ENCODE measurements around the gene RABGEF1. TPM values are rescaled to one million over a fixed set of nuclear protein-coding genes. Genes with fewer than 3 reads are reported as not detected.
"Not testable (repeated sequence)": the region's sequence is repeated elsewhere in the genome, so short reads cannot be mapped to it uniquely, and the experiment has no call there.

The RABGEF1 gene
- total RNA-seq, 1 donor from 2014 or later: 14.9 TPM

DNA sequence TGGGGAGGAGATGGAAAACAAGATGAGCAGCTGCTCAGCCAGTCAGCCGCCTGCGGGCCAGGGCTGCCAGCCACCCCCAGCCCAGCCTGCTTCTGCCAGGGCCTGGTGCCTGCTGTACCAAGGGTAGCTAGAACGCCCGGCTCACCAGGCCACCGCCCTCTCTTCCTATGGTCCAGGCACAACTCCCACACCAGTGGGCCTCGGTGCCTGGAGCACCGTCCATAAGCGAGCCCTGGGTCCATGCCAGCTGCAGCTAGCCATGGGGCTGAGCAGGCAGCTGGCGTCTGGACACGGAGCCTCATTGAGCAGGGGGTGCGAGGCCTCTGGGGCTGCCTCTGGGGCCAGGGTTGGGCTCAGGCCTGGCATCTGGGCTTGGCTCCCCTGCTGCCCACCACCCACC, 8.5 kb upstream of the RABGEF1 start:
- DNase-seq: no peak
- ATAC-seq (ENCODE audit: poor library complexity): no peak
- intact Hi-C loops (cut with DNase I): no loop called here

DNA sequence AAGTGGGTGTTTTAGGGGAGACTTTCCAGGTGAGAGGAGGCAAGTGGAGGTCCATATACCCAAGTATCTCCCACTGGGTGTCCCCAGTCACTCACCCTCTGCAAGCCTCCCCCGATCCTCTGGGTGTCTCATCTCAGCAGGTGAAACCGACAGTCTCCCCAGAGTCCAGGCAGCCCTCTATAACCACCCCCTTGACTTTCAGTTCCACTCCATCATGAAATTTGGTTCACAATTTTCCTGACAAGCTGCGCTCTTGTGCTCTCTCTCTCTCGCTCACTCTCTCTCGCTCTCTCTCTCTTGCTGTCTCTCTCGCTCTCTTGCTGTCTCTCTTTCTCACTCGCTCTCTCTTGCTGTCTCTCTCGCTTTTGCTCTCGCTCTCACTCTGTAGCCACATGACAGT, 8.1 kb upstream of the RABGEF1 start:
- intact Hi-C loops (cut with DNase I): no loop called here
- DNase-seq (no peak), ATAC-seq (ENCODE audit: poor library complexity) (no peak)

DNA sequence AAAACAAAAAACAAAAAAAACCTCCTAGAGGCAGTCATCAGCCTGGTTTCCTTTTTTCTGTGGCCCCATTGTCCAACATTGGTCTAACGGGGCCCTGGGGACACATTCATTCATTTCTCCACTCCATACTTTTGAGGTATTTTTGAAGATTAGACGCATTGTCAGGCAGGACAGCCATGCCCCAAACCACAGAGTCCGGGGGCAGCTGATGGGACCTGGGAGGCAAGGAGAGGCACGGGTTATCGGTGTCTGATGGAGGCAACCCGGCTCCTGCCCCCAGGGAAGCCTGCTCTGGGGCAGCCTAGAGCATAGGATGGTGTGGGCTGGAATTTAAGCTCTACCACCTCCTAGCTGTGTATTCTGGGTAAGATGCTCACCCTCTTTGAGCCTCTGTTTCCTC, 6.5 kb upstream of the RABGEF1 start:
- ATAC-seq (ENCODE audit: poor library complexity): no peak
- intact Hi-C loops (cut with DNase I): no loop called here
- DNase-seq: no peak

DNA sequence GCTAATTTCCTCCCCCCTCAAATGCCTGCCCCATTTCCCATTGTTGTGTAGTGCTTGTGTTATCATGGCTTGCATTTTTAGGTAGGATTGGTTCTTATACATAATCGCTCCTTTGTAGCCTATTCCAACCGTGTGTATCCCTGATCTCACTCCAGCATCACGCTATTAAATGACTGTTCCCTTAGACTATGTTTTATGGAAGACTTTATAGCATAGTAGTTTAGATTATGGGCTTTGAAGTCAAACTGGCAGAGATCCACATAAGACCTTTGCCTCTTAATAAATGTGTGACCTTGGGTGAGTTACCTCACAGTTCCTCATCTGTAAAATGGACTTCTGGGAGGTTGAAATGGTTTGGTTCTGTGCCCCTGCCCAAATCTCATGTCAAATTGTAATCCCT, 5.4 kb upstream of the RABGEF1 start:
- intact Hi-C loops (cut with DNase I): no loop called here
- ATAC-seq (ENCODE audit: poor library complexity): no peak
- no peak for DNase-seq

DNA sequence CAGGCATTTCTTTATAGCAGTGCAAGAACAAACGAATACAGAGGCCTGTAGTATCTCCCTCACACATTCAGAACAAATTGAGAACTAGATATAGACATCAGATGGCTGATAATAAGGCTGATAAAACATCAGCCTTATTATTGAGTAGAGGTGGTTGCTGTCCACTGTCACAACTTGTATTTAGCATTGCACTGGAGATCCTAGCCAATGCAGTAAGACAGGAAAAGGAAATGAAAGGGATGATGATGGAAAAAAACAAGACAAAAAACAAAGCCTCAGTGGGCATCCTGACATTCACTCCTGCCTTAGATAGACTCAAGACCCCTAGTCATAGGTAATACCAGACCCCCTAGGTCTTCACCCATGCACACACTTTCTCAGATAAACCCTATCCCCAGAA, 4.7 kb upstream of the RABGEF1 start:
- DNase-seq: no peak
- ATAC-seq (ENCODE audit: poor library complexity): no peak
- intact Hi-C loops (cut with DNase I): no loop called here

DNA sequence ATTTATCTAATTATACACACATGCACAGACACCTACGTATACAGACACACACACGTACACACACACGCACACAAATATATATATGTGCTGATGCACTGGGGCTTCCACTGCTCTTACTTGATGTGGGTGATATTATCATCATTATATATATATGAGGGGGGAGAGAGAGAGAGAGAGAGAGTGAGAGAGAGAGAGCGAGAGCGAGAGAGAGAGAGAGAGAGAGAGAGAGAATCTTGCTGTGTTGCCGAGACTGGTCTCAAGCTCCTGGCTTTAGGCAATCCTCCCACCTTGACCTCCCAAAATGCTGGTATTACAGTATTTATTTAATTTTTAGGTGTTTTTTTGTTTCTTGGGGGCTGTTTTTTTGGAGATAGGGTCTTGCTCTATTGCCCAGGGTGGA, 3.6 kb upstream of the RABGEF1 start:
- ATAC-seq (ENCODE audit: poor library complexity) (no peak), DNase-seq (no peak)
- intact Hi-C loops (cut with DNase I): no loop called here

DNA sequence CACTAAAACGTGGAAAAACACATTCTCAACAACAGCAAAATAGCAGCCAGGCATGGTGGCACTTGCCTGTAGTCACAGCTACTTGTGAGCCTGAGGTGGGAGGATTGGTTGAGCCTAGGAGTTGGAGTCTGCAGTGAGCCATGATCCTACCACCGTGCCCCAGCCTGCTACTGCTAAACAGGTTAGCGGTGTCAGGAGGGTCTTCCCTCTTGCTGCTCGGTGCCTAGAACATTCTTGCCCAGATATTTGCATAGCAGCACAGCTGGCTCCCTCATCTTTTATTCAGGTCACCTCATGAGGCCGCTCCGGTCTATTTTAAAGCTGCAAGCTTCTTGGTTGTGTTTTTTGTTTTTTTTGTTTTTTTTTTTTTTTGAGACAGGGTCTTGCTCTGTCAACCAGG, 2.9 kb upstream of the RABGEF1 start:
- intact Hi-C loops (cut with DNase I): no loop called here
- no peak for DNase-seq
- ATAC-seq (ENCODE audit: poor library complexity): no peak

DNA sequence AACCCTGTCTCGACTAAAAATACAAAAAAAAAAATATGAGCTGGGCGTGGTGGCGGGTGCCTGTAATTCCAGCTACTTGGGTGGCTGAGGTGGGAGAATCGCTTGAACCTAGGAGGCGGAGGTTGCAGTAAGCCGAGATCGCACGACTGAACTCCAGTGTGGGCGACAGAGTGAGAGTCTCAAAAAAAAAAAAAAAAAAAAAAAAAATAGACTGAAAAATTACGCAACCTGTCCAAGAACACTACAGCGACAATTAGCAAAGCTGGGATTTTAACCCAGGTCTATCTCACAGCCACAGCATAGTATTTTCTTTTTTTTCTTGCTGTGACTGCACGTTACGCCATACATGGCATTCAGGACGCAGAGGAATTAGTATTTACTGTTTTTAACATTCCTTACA, 1.1 kb upstream of the RABGEF1 start:
- no peak for DNase-seq
- intact Hi-C loops (cut with DNase I): no loop called here

DNA sequence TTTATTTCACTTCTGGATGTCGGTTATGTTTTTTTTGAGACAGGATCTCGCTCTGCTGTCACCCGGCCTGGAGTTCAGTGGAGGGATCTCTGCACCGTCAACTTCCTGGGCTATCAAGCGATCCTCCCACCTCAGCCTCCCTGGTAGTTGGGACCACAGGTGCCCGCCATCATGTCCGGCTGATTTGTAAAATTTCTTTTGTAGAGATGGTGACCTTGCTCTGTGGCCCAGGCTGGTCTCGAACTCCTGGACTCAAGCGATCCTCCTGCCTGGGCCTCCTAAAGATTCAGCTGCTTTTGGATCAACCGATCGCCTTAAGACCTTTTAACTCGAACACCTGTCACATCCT, 606 bp upstream of the RABGEF1 start:
- intact Hi-C loops (cut with DNase I): no loop called here
- ATAC-seq (ENCODE audit: poor library complexity) (no peak), DNase-seq (no peak)

More for the DNA sequence above, 1.1 kb upstream of the RABGEF1 start:
- no peak for ATAC-seq (ENCODE audit: poor library complexity)

DNA sequence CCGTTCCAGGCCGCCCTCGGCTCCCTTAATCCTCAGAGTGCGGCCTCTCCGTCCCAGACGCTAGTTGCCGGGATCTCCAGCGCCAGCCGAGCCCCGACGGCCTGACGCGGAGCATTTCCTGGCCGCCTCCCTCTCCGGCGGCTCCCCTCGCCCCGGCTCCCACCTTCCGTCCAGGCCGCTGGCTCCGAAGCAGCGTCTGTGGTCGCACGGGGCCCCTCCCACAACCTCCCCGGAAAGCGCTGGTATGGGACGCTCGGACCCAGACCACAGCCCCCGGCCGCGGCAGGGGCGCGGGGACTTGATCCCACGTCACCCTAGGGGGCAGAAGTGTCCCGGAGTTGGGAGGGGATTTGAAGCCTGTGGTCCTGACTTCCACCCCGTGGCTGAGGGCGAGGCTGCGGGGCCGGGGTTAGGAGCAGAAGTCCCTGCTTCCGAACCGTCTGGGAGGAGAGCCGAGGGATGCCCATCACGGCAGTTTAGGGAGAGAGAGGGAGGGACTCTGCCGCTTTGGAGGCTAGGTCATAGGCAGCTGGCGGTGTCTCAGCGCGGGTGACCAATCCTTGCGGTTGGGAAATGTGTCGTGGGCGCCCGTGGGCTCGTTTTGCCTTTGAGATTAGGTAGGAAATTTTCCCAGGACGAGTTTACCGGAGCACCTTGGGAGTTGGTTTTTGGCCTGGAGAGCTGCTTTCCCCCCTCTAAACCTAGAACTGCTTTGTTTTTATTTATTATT, 612 bp downstream of the RABGEF1 start:
- intact Hi-C loops (cut with DNase I); DNase-seq: not testable (repeated sequence)
- ATAC-seq (ENCODE audit: poor library complexity): peak; percentile 61

DNA sequence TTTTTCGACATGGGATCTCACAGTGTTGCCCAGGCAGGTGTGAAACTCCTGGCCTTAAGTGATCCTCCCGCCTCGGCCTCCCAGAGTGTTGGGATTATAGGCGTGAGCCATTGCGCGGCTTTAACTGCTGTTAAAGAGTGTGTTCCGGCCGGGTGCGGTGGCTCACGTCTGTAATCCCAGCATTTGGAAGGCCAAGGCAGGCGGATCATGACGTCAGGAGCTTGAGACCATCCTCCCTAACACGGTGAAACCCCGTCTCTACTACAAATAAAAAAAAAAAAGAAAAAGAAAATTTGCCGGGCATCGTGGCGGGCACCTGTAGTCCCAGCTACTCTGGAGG, 1.1 kb downstream of the RABGEF1 start:
- DNase-seq: no peak
- intact Hi-C loops (cut with DNase I): no loop called here
- ATAC-seq (ENCODE audit: poor library complexity): no peak

DNA sequence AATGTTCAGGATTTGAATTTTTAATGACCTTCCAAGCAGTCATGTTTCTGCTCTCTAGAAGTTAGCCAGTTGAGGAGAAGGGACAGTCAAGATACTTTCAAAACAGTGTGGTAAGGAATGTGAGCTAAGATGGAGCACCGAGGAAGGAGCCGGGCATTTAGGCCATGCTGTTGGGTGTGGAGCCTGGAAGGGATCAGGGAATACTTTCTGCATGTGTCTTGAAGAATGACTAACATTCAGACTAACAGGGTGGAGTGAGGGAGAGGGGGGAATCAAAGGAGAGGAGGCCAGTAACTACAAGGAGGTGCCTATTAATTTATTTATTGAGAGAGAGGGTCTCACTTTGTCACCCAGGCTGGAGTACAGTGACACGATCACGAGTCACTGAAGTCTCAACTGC, 1.8 kb downstream of the RABGEF1 start:
- intact Hi-C loops (cut with DNase I); DNase-seq; ATAC-seq (ENCODE audit: poor library complexity): not testable (repeated sequence)

DNA sequence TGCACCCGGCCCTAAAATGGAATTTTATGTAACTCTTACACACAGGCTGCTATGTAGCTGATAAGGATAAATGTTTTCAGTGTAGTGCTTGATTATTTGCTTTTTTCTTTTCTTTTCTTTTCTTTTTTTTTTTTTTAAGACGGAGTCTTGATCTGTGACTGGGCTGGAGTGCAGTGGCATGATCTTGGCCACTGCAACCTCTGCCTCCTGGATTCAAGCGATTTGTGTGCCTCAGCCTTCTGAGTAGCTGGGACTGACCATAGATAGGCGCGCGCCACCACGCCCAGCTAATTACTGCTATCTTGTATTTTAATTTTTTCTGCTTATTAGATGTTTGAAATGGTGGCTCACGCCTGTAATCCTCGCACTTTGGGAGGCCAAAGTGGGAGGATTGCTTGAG, 3.4 kb downstream of the RABGEF1 start:
- DNase-seq (no peak), ATAC-seq (ENCODE audit: poor library complexity) (no peak)
- intact Hi-C loops (cut with DNase I): no loop called here

DNA sequence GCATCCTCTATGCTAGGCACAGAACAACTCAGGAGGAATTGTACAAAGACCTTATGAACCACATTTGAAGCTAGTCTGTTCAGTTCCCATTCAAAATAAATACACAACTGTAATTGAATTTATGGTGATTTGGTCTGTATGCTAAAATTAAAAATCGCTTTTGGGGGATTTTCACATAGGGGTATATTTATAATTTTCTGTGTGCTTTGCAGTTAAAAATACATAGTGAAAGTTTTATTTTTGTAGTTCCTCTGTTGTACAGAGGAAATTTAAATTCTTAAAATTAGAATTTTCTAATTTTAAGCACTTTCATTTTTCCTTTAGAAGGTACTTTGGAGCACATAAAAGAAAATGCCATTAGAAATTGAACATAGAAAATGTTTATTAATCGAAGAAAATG, 6.9 kb downstream of the RABGEF1 start:
- ATAC-seq (ENCODE audit: poor library complexity) (no peak), DNase-seq (no peak)
- intact Hi-C loops (cut with DNase I): no loop called here

DNA sequence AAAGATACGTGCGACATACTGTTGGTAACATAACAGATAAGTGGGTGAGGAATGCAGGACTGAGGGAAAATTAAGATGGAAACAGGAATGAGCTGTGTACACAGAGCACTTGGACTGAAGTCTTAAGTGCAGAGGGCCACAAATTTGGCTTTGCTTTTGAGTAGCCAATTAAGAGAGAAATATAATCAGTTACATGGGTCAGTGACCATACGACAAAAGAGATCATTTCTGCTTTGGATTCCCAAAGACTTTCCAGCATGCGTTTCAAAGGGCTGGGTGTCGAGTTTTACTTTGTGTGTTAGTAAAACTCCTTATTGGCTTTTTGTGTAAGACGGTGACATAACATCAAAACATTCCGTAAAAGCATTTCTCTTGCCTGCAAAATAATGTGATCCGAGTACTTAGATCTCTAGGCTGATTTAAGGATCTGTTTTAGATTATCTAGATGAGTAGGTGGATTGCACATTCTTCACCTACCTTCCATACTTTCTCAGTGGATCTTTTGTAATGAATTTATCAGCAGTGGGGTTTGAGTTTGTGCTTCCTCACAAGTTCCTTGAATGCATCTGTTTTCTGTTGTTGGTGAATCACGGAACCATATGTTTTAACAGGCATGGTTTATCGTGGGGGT, 7.5 kb downstream of the RABGEF1 start:
- DNase-seq: no peak
- ATAC-seq (ENCODE audit: poor library complexity): no peak
- intact Hi-C loops (cut with DNase I): no loop called here

DNA sequence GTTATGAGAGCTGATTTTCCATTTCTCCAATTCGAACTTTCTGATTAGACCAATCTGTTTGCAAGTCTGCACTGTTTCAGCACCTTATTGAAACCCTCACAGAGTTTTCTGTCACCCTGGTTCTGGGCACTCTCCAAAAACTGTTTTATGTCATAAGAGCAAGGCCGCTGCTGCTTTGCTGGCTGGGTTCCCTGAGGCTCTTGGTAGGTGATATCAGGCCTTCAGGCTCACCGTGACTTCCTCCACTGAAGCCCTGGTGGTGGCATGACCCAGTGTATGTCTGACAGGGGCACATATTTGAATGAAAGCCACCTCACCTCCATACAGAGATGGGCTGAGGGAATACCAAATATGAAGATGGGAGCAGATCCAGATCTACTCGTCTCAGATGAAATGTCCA, 8.3 kb downstream of the RABGEF1 start:
- peak; percentile 81 for DNase-seq
- intact Hi-C loops (cut with DNase I): no loop called here

DNA sequence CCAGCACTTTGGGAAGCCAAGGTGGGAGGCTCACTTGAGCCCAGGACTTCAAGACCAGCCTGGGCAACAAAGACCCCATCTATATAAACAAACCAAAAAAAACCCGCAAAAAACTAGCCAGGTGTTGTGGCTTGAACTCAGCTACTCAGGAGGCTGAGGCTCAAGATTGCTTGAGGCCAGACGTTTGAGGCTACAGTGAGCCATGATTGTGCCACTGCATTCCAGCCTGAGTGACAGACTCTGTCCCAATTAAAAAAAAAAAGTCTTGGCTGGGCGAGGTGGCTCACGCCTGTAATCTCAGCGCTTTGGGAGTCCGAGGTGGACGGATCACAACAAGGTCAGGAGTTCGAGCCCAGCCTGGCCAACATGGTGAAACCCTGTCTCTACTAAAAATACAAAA, 11.4 kb downstream of the RABGEF1 start:
- no peak for ATAC-seq (ENCODE audit: poor library complexity)
- intact Hi-C loops (cut with DNase I): no loop called here
- no peak for DNase-seq

More for the DNA sequence above, 8.3 kb downstream of the RABGEF1 start:
- peak; percentile 96 for ATAC-seq (ENCODE audit: poor library complexity)

DNA sequence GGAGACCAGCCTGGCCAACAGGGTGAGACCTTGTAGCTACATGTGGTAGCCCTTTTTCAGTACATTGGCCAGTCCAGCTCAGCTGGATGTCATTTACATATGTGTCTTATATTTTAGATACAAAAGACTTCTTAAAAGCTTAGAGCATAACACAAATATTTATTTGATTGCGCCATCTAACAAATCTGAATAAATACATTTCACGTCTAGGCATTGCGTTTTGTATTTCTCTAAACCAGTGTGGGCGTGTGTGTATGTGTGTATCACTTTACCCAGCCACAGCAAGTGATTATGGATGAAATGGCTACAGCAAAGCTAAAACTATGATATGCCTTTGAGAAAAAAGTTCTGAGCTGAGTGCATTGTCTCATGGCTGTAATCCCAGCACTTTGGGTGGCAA, 14.0 kb downstream of the RABGEF1 start:
- DNase-seq (no peak), ATAC-seq (ENCODE audit: poor library complexity) (no peak)
- intact Hi-C loops (cut with DNase I): no loop called here

DNA sequence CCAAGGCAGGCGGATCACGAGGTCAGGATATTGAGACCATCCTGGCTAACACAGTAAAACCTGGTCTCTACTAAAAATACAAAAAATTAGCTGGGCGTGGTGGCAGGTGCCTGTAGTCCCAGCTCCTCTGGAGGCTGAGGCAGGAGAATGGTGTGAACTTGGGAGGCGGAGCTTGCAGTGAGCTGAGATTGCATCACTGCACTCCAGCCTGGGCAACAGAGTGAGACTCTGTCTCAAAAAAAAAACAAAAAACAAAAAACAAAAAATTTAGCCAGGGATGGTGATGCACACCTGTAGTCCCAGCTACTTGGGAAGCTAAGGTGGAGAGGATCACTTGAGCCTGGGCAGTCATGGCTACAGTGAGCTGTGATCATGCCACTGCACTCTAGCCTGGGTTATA, 14.5 kb downstream of the RABGEF1 start:
- ATAC-seq (ENCODE audit: poor library complexity); intact Hi-C loops (cut with DNase I); DNase-seq: not testable (repeated sequence)

DNA sequence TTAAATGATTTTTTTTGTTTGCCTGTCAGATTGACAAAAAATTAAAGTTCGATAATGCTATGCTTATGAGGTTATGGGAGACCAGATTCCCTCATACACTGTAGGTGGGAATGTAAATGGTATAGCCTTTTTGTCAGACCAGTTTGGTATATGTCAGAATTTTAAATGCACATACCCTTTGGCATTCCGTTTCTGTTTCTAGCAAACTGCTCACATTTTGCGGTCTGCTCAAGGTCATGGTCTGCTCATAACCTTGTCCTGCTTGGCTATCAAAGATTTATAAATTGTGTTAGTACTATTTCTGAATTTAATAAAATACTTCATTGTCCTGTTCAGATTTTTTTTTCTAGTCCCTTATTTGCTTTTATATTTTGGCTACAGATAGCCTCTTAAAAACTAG, 15.7 kb downstream of the RABGEF1 start:
- ATAC-seq (ENCODE audit: poor library complexity); intact Hi-C loops (cut with DNase I); DNase-seq: not testable (repeated sequence)

DNA sequence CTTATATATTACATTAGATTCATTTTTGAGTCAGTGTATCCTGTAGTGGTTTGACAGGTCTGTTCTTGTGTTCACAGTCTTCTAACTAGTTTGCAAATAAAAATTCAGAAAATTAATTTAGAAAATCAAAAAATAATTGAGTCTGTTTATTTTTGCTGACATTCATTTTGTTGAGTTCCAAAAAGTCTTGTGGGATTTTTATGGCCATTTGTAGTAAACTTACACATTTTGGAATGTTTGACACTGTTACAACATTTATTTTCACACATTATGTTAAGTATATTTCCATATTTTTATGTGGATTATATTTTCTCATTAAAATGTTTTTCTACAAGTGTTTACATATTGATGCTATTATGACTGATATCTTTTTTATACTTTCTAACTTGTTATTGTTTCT, 16.4 kb downstream of the RABGEF1 start:
- no peak for ATAC-seq (ENCODE audit: poor library complexity)
- intact Hi-C loops (cut with DNase I): no loop called here
- DNase-seq: no peak

Data from Right ventricle myocardium superior (tissue), 1 donor.